Skeletal muscle satellite cell (primary cell): Measurements from ENCODE around the gene CDC42BPB.

ENCODE experiments used
- H3K27me3 ChIP-seq: 2 replicates; pipeline ENCODE4 v1.7.0; 2013; ENCODE audit warnings: low read length; ENCODE audit not compliant: control insufficient read depth, insufficient read depth
- H3K36me3 ChIP-seq: 2 replicates; pipeline ENCODE4 v1.7.0; 2013; ENCODE audit warnings: mild to moderate bottlenecking, control low read depth, low read length; ENCODE audit not compliant: insufficient read depth
- H3K4me1 ChIP-seq: 2 replicates; pipeline ENCODE4 v1.7.0; 2013; ENCODE audit warnings: low read length; ENCODE audit not compliant: control insufficient read depth, insufficient read depth
- H3K4me2 ChIP-seq: 2 replicates; pipeline ENCODE4 v1.7.0; 2013; ENCODE audit warnings: mild to moderate bottlenecking, low read length
- H3K4me3 ChIP-seq: 2 replicates; pipeline ENCODE4 v1.7.0; 2013; ENCODE audit warnings: low read length
- H3K9ac ChIP-seq: 2 replicates; pipeline ENCODE4 v1.7.0; 2013; ENCODE audit warnings: mild to moderate bottlenecking, low read depth, low read length, moderate library complexity
- H3K9me3 ChIP-seq: replicated peaks from 2 replicates; pipeline ENCODE4 v1.7.0; 2013; ENCODE audit warnings: mild to moderate bottlenecking, control low read depth, low read length

Gene CDC42BPB

GRCh38 chr14:102993523-102993922 lies 63.8 kb downstream of the CDC42BPB start:
- H3K4me3 ChIP-seq = no peak overlapping the region
- peaks cover 32% of the 10 kb centered on the region for H3K4me1 ChIP-seq
- peaks cover 54% of the 10 kb centered on the region for H3K36me3 ChIP-seq
- no peak overlapping the region for H3K9ac ChIP-seq
- H3K9me3 ChIP-seq = peaks cover under 1% of the 10 kb centered on the region
- peak overlapping the region; percentile 5 for H3K4me2 ChIP-seq
- H3K27me3 ChIP-seq = no peaks in the 10 kb centered on the region

- no peaks in the 10 kb centered on the region for H3K27me3 ChIP-seq
- H3K4me2 ChIP-seq = no peak overlapping the region
- peaks cover 39% of the 10 kb centered on the region for H3K4me1 ChIP-seq
- H3K9me3 ChIP-seq = peaks cover 11% of the 10 kb centered on the region
- H3K4me3 ChIP-seq = no peak overlapping the region
- H3K9ac ChIP-seq = no peak overlapping the region
- peaks cover 61% of the 10 kb centered on the region for H3K36me3 ChIP-seq
Measured at GRCh38 chr14:102991376-102991775, 66.0 kb downstream of the CDC42BPB start.

GRCh38 chr14:102988054-102988453 lies 69.3 kb downstream of the CDC42BPB start:
- Histone ChIP-seq H3K4me3 (no peak overlapping the region), H3K9me3 (peaks cover 11% of the 10 kb centered on the region), H3K4me1 (peaks cover 29% of the 10 kb centered on the region), H3K9ac (no peak overlapping the region), H3K36me3 (peaks cover 74% of the 10 kb centered on the region), H3K27me3 (no peaks in the 10 kb centered on the region), H3K4me2 (no peak overlapping the region)

- no peak overlapping the region for H3K9ac ChIP-seq
- peaks cover 26% of the 10 kb centered on the region for H3K4me1 ChIP-seq
- H3K4me3 ChIP-seq = no peak overlapping the region
- peaks cover 79% of the 10 kb centered on the region for H3K36me3 ChIP-seq
- peaks cover 11% of the 10 kb centered on the region for H3K9me3 ChIP-seq
- H3K27me3 ChIP-seq = no peaks in the 10 kb centered on the region
- H3K4me2 ChIP-seq = no peak overlapping the region
Measured at GRCh38 chr14:102986810-102987579, 70.4 kb downstream of the CDC42BPB start.

GRCh38 chr14:102985665-102986064 lies 71.7 kb downstream of the CDC42BPB start:
- H3K36me3 ChIP-seq = peaks cover 78% of the 10 kb centered on the region
- H3K4me3 ChIP-seq = no peak overlapping the region
- no peaks in the 10 kb centered on the region for H3K27me3 ChIP-seq
- H3K9ac ChIP-seq = no peak overlapping the region
- peaks cover 11% of the 10 kb centered on the region for H3K9me3 ChIP-seq
- H3K4me2 ChIP-seq = no peak overlapping the region
- peaks cover 16% of the 10 kb centered on the region for H3K4me1 ChIP-seq

- H3K9me3 ChIP-seq = peaks cover 11% of the 10 kb centered on the region
- peaks cover 78% of the 10 kb centered on the region for H3K36me3 ChIP-seq
- H3K4me1 ChIP-seq = peaks cover 19% of the 10 kb centered on the region
- no peak overlapping the region for H3K4me2 ChIP-seq
- no peak overlapping the region for H3K9ac ChIP-seq
- no peaks in the 10 kb centered on the region for H3K27me3 ChIP-seq
- H3K4me3 ChIP-seq = no peak overlapping the region
Measured at GRCh38 chr14:102984336-102985102, 72.8 kb downstream of the CDC42BPB start.

- H3K9me3 ChIP-seq = peaks cover 9% of the 10 kb centered on the region
- no peak overlapping the region for H3K4me3 ChIP-seq
- no peak overlapping the region for H3K4me2 ChIP-seq
- peaks cover 74% of the 10 kb centered on the region for H3K36me3 ChIP-seq
- peaks cover 19% of the 10 kb centered on the region for H3K4me1 ChIP-seq
- H3K27me3 ChIP-seq = no peaks in the 10 kb centered on the region
- H3K9ac ChIP-seq = no peak overlapping the region
Measured at GRCh38 chr14:102983496-102983895, 73.9 kb downstream of the CDC42BPB start.

GRCh38 chr14:102982852-102983470 lies 74.4 kb downstream of the CDC42BPB start:
- Histone ChIP-seq H3K9ac (no peak overlapping the region), H3K9me3 (peaks cover 4% of the 10 kb centered on the region), H3K4me2 (no peak overlapping the region), H3K4me3 (no peak overlapping the region), H3K4me1 (peaks cover 19% of the 10 kb centered on the region), H3K36me3 (peaks cover 74% of the 10 kb centered on the region), H3K27me3 (no peaks in the 10 kb centered on the region)

- no peaks in the 10 kb centered on the region for H3K9me3 ChIP-seq
- peaks cover 3% of the 10 kb centered on the region for H3K4me1 ChIP-seq
- peaks cover 77% of the 10 kb centered on the region for H3K36me3 ChIP-seq
Measured at GRCh38 chr14:102980409-102980810, 76.9 kb downstream of the CDC42BPB start.

GRCh38 chr14:102979406-102979805 lies 77.9 kb downstream of the CDC42BPB start:
- H3K4me2 ChIP-seq = no peak overlapping the region
- H3K27me3 ChIP-seq = no peaks in the 10 kb centered on the region
- peaks cover 3% of the 10 kb centered on the region for H3K4me1 ChIP-seq
- H3K9ac ChIP-seq = no peak overlapping the region
- H3K9me3 ChIP-seq = no peaks in the 10 kb centered on the region
- no peak overlapping the region for H3K4me3 ChIP-seq
- H3K36me3 ChIP-seq = peaks cover 72% of the 10 kb centered on the region

More at GRCh38 chr14:102980409-102980810, 76.9 kb downstream of the CDC42BPB start:
- Histone ChIP-seq H3K4me3 (no peak overlapping the region), H3K4me2 (no peak overlapping the region), H3K9ac (no peak overlapping the region), H3K27me3 (no peaks in the 10 kb centered on the region)

GRCh38 chr14:102977475-102977874 lies 79.9 kb downstream of the CDC42BPB start:
- Histone ChIP-seq H3K4me1 (peaks cover 3% of the 10 kb centered on the region), H3K9ac (no peak overlapping the region), H3K36me3 (peaks cover 73% of the 10 kb centered on the region), H3K4me3 (no peak overlapping the region), H3K4me2 (no peak overlapping the region), H3K27me3 (no peaks in the 10 kb centered on the region), H3K9me3 (no peaks in the 10 kb centered on the region)
